Measurements from ENCODE around the gene CNEP1R1. TPM values are rescaled to one million over a fixed set of nuclear protein-coding genes. Genes with fewer than 3 reads are reported as not detected.

Gene CNEP1R1
- total RNA-seq, 3 donors from 2014 or later, result 19.3 to 20.8 (median 20.3) TPM

DNA sequence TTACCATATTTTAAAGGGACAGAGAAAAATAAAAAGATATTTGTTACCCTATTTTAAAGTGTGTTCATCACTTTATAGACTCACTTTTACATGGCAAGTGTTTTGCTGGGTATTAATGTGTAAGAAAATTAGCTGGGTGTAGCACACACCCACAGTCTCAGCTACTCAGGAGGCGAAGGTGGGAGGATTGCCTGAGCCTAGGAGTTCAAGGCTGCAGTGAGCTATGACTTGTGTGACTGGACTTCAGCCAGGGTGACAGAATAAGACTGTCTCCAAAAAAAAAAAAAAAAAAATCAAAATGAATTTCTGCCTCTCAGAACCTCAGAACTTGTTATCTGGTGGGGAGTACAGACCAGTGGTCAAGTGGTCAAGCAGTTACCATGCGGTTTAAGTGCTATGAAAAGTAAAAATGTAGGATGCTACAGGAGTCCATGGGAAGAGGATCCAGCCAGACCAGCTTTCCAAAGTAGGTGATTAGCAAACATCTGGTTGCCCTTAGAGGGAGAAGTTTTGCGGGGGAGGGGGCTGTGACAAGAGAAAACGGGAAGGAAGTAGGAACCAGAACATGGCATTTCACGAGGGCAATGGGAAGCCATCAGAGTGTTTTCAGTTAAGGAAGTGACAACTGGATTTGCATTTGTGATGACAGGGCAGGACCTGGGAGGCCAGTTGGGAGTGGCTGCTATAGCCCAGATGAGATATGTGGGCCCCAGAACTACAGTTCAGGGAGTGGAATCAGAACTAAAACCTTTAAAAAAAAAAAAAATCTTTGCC, 13.9 kb downstream of the CNEP1R1 start:
- DNase-seq, result peak; percentile 56 to 67 (median 65)
- Histone ChIP-seq H3K36me3 (ENCODE audit: low read depth) (peaks cover 5% of the 10 kb centered on the region), H3K4me1 (ENCODE audit: low read depth) (peaks cover 30% of the 10 kb centered on the region)

DNA sequence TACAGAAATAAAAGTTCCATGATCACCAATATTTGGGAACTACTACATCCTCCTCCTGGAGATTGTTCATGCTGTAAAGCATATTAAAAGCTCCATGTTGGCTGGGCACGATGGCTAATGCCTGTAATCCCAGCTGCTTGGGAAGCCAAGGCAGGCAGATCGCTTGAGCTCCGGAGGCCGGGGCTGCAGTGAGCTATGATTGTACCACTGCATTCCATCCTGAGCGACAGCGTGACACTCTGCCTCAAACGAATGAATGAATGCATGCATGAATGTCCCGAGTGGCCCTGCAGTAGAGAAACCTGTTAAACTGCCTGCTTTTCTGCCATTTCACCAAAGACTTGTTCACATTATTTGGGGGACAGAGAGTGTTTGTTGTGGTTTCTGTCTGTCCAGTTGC, 15.0 kb downstream of the CNEP1R1 start:
- Histone ChIP-seq H3K4me1 (ENCODE audit: low read depth) (peaks cover 27% of the 10 kb centered on the region), H3K36me3 (ENCODE audit: low read depth) (peaks cover 5% of the 10 kb centered on the region), H3K4me3 (no peak overlapping the region), H3K9me3 (no peaks in the 10 kb centered on the region)
- DNase-seq, result no peak
- intact Hi-C loops (cut with DNase I, micrococcal nuclease), result no loop called here
- no peak for ATAC-seq
- TF ChIP-seq, protein P1, sequence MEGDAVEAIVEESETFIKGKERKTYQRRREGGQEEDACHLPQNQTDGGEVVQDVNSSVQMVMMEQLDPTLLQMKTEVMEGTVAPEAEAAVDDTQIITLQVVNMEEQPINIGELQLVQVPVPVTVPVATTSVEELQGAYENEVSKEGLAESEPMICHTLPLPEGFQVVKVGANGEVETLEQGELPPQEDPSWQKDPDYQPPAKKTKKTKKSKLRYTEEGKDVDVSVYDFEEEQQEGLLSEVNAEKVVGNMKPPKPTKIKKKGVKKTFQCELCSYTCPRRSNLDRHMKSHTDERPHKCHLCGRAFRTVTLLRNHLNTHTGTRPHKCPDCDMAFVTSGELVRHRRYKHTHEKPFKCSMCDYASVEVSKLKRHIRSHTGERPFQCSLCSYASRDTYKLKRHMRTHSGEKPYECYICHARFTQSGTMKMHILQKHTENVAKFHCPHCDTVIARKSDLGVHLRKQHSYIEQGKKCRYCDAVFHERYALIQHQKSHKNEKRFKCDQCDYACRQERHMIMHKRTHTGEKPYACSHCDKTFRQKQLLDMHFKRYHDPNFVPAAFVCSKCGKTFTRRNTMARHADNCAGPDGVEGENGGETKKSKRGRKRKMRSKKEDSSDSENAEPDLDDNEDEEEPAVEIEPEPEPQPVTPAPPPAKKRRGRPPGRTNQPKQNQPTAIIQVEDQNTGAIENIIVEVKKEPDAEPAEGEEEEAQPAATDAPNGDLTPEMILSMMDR (IDR thresholded peaks at IDR 0.05), result no peak

More for the DNA sequence above, 13.9 kb downstream of the CNEP1R1 start:
- TF ChIP-seq, protein P1 (IDR thresholded peaks at IDR 0.05), result no peak
- peak; percentile 91 for ATAC-seq
- Histone ChIP-seq H3K4me3 (no peak overlapping the region), H3K9me3 (no peaks in the 10 kb centered on the region)
- intact Hi-C loops (cut with DNase I, micrococcal nuclease), result loop anchor here in 1 of 2 donors (5.0 kb wide), 1 partner anchor 113 kb away; the partner anchor contains the start of gene TENT4B

DNA sequence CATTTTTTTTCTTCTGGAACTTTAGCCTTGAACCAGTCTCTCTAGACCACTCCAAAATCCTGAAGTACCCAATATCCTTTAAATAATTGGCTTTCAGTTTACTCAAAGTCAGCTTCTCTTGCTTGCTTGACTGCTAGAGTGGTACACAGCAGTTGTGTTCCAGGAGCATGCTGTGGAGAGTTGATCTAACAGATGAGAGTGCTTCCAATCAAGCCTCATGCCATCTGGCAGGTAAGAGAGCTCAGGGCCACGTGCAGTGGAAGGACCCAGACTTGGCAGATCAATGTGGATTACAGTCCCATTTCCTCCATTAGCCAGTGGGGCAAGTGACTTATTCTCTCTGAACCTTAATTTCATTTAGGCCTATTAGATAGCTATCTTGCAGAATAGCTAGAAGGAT, 15.7 kb downstream of the CNEP1R1 start:
- H3K36me3 ChIP-seq (ENCODE audit: low read depth), result no peaks in the 10 kb centered on the region
- TF ChIP-seq, protein P1 (IDR thresholded peaks at IDR 0.05), result no peak
- no peak for ATAC-seq
- intact Hi-C loops (cut with DNase I, micrococcal nuclease), result no loop called here
- no peak overlapping the region for H3K4me3 ChIP-seq
- H3K9me3 ChIP-seq, result no peaks in the 10 kb centered on the region
- no peak for DNase-seq
- H3K4me1 ChIP-seq (ENCODE audit: low read depth), result peaks cover 23% of the 10 kb centered on the region

DNA sequence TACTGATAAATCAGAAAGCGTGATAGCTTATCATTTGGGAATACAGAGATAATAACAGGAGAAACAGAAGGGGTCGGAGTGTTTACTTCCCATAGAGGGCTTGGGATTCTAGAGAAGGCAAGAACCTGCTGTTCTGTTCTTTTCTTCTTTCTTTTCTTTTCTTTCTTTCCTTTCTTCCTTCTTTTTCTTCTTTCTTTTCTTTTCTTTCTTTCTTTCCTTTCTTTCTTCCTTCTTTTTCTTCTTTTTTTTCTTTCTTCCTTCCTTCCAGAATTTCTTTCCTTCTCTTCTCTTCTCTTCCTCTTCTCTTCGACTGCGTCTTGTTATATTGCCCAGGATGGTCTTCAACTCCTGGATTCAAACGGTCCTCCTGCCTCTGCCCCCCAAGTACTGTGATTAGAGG, 18.3 kb downstream of the CNEP1R1 start:
- H3K4me1 ChIP-seq (ENCODE audit: low read depth), result peaks cover 9% of the 10 kb centered on the region
- TF ChIP-seq, protein P1 (IDR thresholded peaks at IDR 0.05), result no peak
- ATAC-seq (no peak), DNase-seq (no peak)
- H3K4me3 ChIP-seq, result no peak overlapping the region
- intact Hi-C loops (cut with DNase I, micrococcal nuclease), result no loop called here
- no peaks in the 10 kb centered on the region for H3K36me3 ChIP-seq (ENCODE audit: low read depth)
- no peaks in the 10 kb centered on the region for H3K9me3 ChIP-seq

DNA sequence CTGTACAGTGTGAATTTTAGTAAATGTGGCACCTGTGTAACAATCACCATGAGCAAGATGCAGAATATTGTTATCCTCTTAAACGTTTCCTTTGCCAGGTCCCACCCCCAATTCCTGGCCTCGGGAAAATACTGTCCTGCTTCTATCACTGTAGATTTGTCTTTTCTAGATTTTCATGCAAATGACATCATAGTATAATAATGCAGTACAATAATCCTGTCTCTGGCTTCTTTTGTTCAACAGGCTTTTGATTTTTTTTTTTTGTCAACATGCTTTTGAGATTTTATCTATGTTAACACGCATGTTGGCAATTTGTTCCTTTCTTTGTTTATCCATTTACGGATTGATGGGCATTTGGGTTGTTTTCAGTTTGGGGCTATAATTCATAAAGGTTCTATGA, 20.4 kb downstream of the CNEP1R1 start:
- no peaks in the 10 kb centered on the region for H3K36me3 ChIP-seq (ENCODE audit: low read depth)
- no peaks in the 10 kb centered on the region for H3K9me3 ChIP-seq
- no peaks in the 10 kb centered on the region for H3K4me1 ChIP-seq (ENCODE audit: low read depth)
- H3K4me3 ChIP-seq, result no peak overlapping the region
- TF ChIP-seq, protein P1 (IDR thresholded peaks at IDR 0.05), result no peak
- intact Hi-C loops (cut with DNase I, micrococcal nuclease), result no loop called here
- DNase-seq, result no peak
- no peak for ATAC-seq
